GM04504 (cell line): ENCODE measurements around the gene ANKRD13B.
"Not testable (repeated sequence)": the region's sequence is repeated elsewhere in the genome, so short reads cannot be mapped to it uniquely, and the experiment has no call there.

Experiments
- DNase-seq: peaks from one replicate; pipeline ENCODE4 v3.0.0-alpha.2; 2012; ENCODE audit warnings: low read depth

ANKRD13B gene

GRCh38 chr17:29592850-29593551 is at the start of gene ANKRD13B:
Gene ANKRD13B (plus strand): TSS chr17:29593132. CDS start chr17:29593622, 490 bp downstream.
- no peak for DNase-seq

DNA sequence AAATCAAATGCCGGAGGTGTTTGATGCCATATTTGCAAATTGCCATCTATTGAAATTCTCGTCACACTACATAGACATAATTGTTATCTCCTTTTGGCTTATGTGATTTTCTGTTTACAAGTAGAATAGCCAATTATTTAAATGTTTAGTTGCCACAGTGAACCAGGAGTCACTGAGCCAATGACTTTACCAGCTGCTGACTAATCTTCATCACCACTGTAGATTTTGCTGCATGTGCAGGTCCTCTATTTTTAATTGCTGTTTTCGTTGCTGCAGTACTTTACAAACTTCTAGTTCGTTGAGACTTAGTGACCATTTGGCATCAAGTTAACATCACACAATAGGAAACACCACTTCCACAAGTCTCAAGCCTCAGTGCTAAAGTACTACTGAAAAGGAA is 48.9 kb upstream of the ANKRD13B start:
- DNase-seq = no peak

GRCh38 chr17:29546085-29546484 is 46.8 kb upstream of the ANKRD13B start:
- DNase-seq = no peak

DNA sequence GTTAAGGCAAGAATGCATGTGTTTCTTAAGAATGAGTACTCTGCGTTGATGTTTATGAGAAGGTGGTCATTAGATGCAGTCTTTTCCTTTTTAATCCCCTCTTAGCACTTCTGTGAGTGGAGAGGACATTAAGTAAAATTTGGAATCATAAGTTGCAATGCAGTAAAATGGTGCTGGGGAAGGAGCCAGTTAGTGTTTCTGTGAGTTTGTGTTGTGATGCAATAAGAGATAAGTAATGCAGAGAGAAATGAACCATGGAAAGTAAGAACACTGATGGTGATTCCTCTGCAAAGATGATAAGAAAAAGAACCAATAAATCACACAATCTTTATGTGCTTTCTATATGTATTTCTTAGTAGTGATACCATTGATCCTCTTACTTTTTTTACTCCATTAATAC is 46.1 kb upstream of the ANKRD13B start:
- no peak for DNase-seq

GRCh38 chr17:29549177-29549923 is 43.6 kb upstream of the ANKRD13B start:
- DNase-seq = peak; percentile 8

- no peak for DNase-seq
These were observed 37.1 kb upstream of the ANKRD13B start for GRCh38 chr17:29555840-29556239.

GRCh38 chr17:29557085-29557738 is 35.7 kb upstream of the ANKRD13B start:
- peak; percentile 16 for DNase-seq

GRCh38 chr17:29557739-29558116 is 35.2 kb upstream of the ANKRD13B start:
- no peak for DNase-seq

GRCh38 chr17:29558139-29558538 is 34.8 kb upstream of the ANKRD13B start:
- DNase-seq = not testable (repeated sequence)

GRCh38 chr17:29559640-29560039 is 33.3 kb upstream of the ANKRD13B start:
- DNase-seq = no peak

DNA sequence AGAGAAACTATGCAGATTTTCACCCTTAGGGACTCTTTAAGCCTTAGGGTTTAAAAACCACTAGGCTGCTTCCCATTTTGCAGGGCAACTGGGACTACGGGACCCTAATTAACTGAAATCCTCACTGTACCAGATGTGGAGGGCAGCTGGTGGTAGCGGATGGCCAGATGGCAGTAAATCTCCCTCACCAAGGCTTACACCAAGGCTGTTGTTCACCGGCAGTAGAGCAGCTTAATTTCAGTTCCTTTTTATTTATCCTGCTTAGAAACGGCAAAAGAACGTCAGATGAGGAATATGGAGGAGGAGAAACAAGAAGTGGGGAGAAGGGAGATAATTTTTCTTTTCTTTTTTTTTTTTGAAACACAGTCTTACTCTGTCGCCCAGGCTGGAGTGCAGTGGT is 32.6 kb upstream of the ANKRD13B start:
- no peak for DNase-seq

DNA sequence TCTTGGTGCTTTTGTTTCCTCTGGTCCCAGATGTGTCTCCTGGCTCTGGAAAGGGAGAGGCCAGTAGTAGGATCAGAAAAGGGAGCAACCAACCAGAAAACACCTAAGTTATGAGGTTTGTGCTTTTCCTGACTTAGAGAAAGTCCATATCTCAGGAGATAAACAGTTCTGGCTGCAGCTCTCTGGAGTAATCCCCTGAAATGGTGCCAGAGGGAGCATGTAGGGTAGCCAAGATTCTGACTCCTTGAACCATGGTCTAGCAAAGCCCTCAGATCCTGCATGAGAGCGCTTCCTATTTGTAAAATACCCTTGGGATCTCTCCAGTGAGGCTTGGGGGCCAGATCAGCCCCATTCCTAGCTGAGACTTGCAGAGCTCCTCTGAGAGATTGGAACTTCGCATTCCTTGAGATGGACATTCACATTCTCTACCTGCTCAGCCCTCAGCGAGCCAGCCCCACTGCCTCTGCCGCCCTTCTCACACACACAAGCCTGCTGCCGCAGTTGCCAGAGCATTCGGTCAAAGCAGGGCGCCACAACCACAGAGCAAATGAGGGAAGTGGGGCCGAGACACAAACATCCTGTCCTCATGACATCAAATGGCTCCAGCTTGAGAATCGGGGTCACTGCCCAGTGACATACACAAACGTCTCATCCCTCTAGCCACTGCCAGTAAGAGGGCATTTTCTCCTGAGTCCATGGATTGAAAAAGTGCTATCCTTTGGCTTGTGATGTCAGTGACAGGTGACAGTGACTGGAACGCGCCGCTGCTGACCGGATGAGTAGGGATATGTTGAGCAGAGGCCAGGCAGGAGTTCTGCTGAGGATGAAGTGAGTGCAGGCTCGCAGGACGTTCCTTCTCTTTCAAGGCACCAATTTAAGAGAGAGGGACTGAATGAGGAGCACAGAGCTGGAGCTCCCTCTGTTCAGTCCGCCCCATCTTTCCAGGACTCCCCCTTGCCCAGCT is 31.1 kb upstream of the ANKRD13B start:
- DNase-seq = no peak

DNA sequence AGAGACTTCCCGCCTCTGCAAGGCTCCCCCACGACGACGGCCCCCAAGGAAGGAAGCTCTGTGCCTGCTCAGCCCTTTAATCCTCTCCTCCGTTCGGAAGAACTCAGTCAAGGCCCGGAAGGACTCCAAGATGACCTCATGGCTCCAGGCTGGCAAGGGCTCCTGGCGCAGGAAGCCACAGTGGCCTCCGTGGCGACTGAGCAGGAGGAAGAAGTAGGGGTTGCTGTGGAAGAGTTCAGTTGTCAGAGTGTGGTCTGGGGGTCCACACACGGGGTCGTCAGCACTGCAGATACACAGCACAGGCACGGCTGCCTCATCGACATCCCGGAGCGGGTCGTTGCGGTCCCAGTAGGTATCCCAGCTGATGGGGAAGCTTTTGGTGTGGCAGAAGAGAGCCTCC is 30.3 kb upstream of the ANKRD13B start:
- DNase-seq = no peak

DNA sequence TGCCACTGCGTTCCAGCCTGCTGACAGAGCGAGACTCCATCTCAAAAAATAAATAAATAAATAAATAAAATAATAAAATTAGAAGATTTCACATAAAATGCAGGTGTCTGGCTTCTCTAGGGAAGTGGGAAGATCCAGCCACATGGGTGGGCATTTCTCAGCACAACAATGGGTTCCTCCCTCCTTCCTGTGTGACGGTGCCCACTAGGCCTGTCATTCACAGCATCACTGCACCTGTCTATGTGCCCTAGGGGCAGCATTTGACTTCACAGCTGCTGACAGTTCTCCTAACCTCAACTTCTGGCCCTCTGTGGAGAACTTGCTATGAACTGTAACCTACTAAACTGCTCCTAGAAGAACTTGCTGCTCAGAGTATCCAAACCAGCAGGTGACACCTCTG is 29.1 kb upstream of the ANKRD13B start:
- no peak for DNase-seq

DNA sequence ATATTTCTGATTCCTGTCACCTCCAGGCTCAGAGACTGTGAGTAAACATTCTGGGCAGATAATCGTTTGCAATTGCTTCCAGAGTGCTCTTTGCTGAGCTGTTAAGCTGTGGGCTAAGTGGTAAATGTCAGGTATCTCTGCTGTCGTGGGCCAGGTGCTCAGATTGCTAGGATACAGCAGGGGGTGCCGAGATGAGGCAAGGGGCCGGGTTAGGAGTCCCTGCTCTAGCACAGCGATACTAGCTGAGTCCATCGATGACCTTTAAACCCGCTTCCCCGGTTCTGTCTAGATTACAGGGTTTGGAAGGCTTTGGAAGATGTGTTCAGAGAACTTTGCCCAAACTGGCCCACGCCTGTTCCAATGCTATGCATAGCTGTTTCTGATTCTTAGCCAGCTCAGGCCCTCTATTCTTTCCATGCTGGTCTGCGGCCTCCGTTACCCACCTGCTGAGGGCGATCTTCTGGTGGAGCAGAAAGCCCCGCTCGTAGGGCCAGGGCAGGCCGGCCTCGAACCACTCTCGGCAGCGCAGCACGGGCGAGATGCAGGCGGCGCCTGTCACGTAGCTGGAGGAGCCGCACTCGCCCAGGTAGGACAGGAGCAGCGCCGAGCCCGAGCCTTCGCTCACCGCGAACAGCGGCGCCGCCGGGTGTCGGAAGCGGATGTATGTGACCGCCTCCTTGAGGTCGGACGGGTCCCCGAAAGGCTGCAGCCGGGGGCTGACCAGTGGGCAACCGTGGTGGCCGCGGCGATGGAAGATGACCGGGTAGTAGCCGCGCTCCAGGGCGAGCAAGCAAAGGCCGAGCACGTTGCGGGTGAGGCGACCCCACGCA is 27.1 kb upstream of the ANKRD13B start:
- DNase-seq = no peak

DNA sequence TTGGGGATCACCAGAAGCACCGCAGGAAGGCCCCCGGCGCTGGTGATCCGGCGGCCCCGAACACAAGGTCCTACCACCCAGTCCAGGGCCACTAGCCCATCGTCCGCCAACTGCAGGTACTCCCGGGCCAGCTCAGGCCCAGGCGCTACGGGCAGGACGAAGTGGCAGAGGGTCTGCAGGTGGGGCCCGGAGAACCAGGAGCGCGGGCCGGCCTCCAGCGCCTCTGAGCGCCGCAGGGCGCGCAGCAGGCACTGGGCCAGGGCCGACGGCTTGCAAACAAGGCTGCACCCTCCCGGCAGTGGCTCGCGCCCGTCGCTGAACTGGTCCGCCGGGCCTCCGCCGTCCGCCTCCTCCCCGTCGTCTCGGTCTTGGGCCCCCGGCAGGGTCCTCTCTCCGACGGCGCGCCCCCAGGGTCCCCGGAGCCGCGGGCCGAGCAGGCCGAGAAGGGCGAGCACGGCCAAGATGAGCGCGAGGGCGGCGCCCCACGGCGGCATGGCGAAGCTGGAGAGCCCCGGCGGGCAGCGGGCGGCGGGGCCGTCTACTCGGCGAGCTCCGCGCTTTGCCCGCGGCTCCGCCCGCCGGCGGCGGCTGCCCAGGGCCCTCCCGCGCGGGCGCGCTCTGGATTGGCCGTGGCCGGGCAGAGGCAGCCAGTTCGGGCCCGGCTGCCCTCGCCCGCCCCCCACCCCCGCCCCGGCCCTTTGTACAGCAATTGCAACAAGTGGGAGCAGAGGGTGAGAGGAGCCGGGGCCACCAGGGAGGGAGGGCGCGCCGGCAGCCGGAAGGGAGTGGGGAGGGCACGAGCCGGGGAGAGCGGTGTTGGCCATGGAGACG is 26.2 kb upstream of the ANKRD13B start, which contains the start of gene ABHD15:
Gene ABHD15 (minus strand): TSS at position 565 of the 831 bp plus-strand sequence. CDS start 71 bp downstream, at position 494.
- peak; percentile 47 for DNase-seq

DNA sequence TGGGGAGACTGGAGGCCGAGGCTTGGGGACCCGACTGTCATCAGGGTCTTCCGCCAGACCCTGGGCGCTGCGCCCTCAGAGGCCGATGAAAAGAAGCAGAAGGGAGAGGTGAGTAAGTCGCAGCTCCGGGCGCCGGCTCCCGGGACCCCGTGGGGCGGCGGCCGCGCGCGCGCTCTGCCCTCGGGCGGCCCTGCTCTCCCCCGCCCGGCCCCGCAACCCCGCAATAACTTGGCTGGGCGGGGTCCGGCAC is 25.7 kb upstream of the ANKRD13B start:
- DNase-seq = no peak

DNA sequence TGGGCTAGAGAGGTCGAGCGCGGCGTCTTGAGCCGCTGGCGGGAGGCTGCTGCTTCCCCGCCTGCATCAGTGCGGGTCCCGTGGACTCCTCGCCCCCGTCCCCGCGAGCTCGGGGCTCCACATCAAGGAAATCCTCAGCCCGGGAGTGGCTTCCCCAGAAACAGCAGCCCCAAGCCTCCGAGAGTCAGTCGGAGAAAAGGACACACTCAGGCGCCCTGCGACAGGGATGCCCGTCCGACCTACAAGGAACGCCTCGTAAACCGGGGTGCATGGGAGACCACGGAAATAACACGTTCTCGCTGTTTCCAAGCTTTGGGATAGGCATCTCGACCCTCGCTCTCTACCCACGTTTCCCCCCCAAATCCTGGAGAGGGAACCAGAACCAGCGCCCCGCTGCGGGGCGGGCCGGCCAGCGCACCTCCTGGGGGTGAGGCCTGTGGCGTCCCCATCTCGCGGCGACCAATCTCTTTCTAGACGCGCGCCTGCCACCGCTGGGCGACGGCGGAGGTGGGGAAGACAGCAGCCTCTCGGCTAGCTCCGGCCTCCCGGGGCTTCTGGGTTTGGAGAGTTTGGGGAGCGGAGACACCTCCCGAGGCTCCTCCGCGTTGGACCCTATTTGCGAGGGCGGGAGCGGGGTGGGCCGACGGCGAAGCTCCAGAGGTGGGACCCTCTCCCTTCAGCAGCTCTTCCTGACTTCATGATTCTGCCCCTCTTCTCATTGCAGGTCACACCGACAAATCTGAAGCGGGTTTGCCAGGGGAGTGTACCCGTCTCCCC is 25.2 kb upstream of the ANKRD13B start:
- no peak for DNase-seq
